Sigmoid colon (tissue), 4 donors: ENCODE results near the gene BCL10.

ENCODE experiments used
- EP300 ChIP-seq, 4 donors: sonication (generic); formaldehyde crosslinking; IDR thresholded peaks; one replicate each; pipeline ENCODE4 v1.6.1; 2017; ENCODE audit warnings: antibody characterized with exemption in 4 of 4
- POLR2A ChIP-seq, 2 donors: fragments of 450-650 bp; IDR thresholded peaks; one replicate each; pipeline ENCODE4 v1.6.1; 2016; ENCODE audit warnings: antibody characterized with exemption in 2 of 2, mild to moderate bottlenecking in 2 of 2, moderate library complexity in 2 of 2
- TF ChIP-seq, protein P1 (sequence below), 4 experiments: fragments of 450-650 bp in 3 of 4; fragments of 200-600 bp in 1 of 4; IDR thresholded peaks; one replicate each; pipeline ENCODE4 v1.5.1; 2016 to 2019; ENCODE audit warnings: antibody characterized with exemption in 4 of 4, mild to moderate bottlenecking in 3 of 4, moderate library complexity in 2 of 4

DNA sequence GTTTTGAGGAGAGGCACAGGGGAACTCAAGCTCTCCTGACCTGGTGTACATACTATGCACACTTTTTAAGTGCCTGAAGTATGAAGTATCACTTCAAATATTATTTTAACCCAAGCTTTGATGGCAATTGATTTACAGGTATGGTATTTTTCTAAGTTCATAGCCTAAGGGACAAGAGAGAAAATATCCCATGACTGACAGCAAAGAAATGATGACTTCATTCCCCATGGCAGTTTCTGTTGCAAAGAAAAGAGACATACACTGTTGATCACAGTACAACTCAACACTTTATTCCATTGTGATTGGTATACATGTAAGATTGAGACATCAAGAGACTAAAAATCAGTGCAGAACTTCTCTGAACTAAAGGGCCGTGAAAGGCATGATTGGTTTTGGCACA, 41.8 kb upstream of the BCL10 start:
- TF ChIP-seq EP300 (IDR thresholded peaks at IDR 0.05) (no peak), POLR2A (IDR thresholded peaks at IDR 0.05) (no peak)
- TF ChIP-seq, protein P1, sequence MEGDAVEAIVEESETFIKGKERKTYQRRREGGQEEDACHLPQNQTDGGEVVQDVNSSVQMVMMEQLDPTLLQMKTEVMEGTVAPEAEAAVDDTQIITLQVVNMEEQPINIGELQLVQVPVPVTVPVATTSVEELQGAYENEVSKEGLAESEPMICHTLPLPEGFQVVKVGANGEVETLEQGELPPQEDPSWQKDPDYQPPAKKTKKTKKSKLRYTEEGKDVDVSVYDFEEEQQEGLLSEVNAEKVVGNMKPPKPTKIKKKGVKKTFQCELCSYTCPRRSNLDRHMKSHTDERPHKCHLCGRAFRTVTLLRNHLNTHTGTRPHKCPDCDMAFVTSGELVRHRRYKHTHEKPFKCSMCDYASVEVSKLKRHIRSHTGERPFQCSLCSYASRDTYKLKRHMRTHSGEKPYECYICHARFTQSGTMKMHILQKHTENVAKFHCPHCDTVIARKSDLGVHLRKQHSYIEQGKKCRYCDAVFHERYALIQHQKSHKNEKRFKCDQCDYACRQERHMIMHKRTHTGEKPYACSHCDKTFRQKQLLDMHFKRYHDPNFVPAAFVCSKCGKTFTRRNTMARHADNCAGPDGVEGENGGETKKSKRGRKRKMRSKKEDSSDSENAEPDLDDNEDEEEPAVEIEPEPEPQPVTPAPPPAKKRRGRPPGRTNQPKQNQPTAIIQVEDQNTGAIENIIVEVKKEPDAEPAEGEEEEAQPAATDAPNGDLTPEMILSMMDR (IDR thresholded peaks at IDR 0.05), result no peak
